GM21723 (cell line): ENCODE results near the gene ECHS1.
"Not testable (repeated sequence)": the region's sequence is repeated elsewhere in the genome, so short reads cannot be mapped to it uniquely, and the experiment has no call there.

Experiments used
- ATAC-seq: cut with Tn5 transposase; IDR thresholded peaks from one replicate; pipeline ENCODE4 v1.9.1; 2021; ENCODE audit warnings: mild to moderate bottlenecking, moderate library complexity; ENCODE audit not compliant: unreplicated experiment

ECHS1 gene

DNA sequence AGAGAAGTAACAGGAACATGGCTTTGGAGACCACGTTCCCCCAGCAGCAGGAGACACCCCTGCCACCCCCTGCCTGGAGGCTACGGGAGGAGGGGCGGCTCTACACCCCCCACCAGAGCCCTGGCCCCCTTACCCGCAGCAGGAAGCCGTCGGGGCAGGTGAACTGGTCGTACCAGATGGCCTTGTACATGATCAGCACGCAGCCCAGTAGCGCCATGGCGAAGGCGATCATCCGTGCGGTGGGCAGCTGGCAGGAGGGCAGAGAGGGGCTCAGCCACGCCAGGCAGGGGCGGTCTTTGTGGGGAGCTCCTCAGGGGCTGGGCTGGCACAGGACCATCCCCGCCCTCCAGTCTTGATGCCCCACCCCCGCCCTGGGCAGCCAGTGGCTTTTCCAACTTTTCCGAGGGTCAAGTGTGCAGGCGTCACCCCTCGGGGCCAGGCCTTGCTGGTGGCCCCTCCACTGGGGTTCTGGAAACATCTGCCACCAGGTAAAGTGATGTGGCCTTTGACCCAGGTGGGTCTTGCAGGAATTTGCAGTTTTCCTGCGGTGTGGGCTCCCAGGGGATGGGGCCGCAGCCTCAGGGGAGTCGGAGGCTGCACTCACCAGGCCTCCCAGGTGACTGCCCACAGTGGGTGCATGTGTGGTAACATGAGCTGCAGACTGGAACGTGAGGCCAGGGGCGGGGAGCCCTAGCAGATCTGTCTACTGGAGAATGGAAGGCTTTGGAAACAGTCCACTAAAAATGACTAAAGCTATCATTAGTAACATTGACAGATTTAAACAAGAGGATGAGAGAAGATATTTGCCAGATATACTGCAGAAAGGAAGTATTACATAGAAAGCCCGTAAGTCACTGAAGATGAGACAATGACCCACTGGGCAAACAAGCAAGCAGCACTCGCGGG, 46.2 kb downstream of the ECHS1 start:
- no peak for ATAC-seq

DNA sequence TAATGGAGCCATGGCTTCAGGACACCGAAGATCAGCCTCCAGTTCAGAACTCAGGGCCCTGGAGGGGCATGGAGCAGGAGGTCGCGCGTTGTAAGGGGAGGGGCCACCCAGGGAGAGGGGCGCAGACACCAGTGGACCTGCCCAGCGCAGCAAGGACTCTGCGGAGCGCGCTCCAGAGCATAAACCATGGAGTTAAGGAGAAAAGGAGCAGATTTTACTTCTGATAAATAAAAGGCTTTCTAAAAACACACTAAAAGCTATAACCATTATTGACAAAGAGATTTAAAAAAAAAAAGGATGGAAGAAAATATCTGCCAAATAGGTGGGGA, 47.0 kb downstream of the ECHS1 start:
- no peak for ATAC-seq

DNA sequence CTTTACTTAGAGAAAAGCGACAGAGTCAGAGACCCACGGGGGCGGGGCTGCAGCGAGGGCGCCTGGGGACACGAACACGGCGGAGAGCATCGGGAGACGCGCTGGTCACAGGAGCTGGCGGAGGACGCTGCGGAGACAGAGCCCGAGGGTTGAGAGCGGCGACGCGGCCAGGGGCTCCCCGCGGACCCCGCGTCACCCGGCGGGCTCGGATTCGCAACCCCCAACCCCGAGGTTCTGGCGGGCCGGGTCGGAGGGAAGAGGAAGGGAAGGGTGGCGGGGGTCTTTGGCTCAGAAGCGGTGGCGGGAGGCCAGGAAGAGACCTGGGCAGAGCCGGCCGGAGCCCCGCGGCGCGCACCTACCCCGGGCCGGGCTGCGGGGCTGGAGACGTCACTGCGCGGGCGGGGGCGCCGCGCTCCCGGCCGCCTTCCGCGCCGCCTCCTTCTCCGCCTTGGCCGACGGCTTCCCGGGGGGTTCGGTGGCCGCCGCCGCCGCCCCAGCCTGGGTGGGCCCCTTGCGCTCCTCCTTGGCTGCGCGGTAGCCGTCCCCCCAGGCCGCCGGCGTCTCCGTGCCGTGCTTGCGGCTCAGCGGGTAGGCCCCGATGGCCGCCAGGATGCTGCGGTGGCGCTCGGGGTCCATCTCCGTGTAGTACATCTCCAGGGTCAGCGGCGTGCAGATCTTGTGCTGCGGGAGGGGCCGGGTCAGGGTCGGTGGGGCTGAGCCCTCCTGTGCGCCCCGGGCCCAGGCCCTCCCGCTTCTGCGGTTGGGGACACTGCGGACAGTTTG, 47.5 kb downstream of the ECHS1 start:
- ATAC-seq, result no peak

DNA sequence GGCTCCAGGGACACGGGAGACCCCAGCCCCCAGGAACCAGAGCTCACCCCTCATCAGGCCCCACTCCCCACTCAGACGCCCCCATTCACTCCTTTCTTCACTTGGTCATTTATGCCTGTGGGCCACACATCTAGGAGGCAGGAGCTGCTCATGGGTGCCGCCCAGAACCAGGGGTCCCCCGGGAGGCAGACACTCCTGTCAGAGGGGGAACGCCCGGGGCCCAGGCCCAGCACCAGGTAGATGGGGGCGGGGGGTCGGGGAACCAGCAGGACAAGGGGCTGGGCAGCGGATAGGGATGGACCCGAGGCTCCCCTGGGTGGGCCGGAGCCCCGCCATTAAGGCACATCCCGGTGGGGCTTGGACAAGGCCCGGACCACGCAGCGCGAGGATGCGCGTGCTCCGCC, 48.3 kb downstream of the ECHS1 start:
- ATAC-seq, result no peak

DNA sequence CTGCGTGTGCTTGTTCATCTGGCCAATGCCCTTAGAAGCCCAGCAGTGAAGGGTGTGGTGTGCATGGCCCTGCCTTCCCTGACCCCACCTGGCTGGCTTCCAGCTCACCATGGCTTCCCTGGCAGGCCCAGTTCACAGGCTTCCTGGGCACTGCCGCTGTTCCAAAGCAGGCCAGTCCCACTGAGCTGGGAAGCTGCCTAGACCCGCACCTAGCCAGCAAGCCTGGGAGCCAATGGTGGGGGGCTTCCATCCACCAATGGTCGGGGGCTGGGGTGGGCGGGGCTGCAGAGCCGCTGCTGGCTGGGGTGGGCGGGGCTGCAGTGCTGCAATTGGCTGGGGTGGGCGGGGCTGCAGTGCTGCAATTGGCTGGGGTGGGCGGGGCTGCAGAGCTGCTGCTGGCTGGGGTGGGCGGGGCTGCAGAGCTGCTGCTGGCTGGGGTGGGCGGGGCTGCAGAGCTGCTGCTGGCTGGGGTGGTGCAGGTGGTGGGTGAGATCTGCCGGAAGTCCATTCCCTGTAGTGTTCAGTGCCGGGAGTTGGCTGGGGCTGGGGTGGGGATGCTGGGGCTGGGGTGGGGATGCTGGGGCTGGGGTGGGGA, 48.9 kb downstream of the ECHS1 start:
- no peak for ATAC-seq

DNA sequence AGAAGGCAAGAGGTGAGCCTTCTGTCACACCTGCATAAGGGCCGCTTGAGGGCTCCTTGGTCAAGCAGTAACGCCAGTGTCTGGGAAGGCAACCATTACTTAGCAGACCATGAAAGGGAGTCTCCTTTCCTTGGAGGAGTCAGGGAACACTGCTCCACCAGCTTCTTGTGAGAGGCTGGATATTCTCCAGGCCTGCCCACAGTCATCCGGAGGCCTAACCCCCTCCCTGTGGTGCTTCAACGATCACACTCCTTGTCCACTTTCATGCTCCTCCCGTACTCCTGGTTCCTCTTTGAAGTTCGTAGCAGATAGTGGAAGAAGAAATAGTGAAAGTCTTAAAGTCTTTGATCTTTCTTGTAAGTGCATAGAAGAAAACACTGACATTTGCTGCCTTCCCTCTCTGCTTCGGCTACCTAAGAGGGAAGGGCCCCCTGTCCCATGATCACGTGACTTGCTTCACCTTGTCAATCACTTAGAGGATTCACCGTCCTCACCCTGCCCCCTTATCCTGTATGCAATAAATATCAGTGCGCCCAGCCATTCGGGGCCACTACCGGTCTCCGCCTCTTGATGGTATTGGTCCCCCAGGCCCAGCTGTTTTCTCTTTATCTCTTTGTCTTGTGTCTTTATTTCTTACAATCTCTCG, 51.0 kb downstream of the ECHS1 start:
- not testable (repeated sequence) for ATAC-seq

DNA sequence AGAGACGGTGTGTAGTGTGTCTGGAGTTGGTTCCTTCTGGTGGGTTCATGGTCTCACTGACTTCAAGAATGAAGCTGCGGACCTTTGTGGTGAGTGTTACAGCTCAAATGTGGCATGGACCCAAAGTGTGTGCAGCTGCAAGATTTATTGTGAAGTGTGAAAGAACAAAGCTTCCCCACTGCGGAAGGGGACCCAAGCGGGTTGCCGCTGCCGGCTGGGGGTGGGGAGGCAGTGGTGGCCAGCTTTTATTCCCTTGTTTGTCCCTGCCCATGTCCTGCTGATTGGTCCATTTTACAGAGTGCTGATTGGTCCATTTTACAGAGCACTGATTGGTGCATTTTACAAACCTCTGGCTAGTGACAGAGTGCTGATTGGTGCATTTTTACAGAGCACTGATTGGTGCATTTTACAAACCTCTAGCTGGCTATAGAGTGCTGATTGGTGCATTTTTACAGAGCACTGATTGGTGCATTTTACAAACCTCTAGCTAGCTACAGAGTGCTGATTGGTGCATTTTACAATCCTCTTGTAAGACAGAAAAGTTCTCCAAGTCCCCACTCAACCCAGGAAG, 52.2 kb downstream of the ECHS1 start:
- not testable (repeated sequence) for ATAC-seq

DNA sequence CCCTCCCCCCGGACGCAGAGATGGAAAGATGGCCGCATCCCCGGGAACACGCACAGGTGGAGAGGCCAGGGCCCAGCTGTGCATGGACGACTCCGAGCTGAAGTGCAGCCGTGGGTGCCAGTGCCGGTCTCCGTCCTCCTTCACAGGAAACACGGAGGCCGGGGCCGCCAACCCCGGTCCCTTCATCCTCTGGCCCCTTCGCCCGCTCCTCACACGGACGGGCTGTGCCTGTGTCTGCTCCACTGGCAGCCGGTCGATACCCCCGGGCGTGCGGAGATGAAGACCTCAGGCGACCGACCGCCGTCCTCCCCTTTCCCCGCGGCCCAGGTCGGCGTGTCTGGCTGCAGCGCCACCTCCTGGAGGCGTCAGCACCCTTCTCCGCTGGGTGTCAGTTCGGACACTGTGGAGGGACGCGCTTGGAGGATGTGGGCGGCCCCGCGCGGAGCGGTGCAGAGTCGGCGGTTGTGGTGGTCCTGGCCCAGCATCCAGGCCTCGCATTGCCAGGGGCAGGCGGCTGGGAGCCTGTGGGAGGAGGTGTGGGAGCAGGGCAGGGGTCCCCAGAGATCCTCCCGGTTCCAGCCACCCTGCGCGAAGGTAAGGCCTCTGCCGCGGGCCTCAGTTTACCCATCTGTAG, 54.5 kb downstream of the ECHS1 start:
- peak; percentile 93 for ATAC-seq

DNA sequence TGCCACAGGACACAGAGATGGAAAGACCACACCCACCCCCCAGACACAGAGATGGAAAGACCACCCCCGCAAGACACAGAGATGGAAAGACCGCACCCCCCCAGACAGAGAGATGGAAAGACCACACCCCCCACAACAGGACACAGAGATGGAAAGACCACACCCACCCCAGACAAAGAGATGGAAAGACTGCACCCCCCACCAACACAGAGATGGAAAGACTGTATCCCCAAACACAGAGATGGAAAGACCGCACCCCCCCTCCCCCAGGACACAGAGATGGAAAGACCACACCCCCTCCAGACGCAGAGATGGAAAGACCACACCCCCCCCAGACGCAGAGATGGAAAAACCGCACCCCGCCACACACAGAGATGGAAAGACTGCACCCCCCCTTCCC, 56.4 kb downstream of the ECHS1 start:
- no peak for ATAC-seq

DNA sequence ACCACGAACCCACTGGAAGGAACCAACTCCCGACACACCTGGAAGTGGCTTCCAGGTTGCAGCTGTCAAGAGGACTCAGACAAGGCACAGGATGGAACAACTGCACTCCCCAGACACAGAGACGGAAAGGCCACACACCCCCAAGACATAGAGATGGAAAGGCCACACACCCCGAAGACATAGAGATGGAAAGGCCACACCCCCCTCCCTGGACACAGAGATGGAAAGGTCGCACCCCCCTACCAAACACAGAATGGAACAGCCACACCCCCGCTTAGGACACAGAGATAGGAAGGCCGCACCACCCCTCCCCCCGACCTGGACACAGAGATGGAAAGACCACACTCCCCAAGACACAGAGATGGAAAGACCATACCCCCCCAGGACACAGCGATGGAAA, 56.9 kb downstream of the ECHS1 start:
- ATAC-seq, result no peak

DNA sequence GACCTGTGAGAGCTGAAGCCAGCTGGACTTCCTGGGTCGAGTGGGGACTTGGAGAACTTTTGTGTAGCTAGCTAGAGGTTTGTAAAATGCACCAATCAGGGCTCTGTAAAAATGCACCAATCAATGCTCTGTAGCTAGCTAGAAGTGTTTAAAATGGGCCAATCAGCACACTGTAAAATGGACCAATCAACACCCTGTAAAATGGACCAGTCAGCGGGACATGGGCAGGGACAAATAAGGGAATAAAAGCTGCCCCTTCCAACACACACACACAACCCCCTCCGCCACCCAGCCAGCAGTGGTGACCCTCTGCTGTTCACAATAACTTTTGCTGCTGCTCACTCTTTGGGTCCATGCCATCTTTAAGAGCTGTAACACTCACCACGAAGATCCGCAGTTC, 57.3 kb downstream of the ECHS1 start:
- ATAC-seq, result no peak

DNA sequence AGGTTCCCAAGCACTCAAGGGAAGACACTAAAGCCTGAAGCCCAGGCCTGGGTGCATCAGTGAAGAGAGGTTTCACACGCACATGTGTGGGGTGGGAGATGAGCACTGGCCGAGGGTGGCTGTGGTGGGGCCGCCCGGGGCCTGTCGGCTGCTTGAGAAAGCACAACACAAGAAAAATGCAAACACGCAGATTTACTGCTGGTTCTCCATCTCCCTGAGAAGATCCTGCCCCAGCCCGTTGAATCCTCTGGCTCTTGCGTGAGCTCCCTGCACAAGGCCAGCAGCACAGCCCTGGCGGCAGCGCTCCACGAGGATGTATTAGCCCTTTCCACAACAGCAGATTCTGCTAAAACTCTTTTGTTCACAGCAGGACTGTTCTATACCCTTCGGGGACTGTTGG, 58.2 kb downstream of the ECHS1 start:
- no peak for ATAC-seq

DNA sequence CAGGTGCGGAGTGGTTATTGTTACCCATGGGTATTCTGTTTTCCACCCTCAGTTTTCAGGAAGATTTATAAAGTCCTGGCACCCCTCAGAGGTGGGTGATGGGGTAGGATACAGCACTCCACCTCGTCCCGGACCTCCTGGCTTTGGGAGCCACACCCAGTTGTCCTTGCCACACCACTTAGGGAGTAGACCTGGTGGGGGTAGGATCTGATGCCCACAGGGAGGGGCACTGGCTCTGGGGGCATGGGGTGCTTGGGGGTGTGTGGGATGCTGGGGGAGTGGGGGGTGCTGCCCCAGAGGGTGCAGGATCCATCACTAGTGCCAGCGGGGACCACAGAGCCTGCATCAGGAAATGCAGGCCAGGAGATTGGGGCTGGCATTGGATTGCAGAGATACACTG, 60.0 kb downstream of the ECHS1 start:
- ATAC-seq, result no peak

DNA sequence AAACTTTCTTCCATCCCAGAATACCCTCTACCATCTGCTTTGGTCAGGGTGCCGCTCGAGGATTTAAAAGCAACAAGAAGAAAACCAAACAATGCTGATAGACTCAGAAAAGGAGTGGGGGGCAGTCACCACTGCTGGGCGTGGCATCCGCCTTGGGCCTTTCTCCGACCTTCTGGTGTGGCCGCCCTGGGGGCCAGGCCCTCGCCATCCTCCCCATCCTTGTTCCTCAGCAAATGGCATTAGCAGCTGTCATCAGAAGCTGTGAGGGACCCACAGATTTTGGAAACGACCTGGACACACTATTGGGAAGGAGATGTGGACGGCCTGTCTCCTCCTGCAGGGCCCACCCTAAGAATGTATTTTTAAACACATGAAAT, 60.4 kb downstream of the ECHS1 start:
- no peak for ATAC-seq
